ENCODE measurements around the gene ITGA11. TPM values are rescaled to one million over a fixed set of nuclear protein-coding genes. Genes with fewer than 3 reads are reported as not detected.

ITGA11 gene
- total RNA-seq, 2 donors from 2014 or later: 12.6 to 35.4 TPM

DNA sequence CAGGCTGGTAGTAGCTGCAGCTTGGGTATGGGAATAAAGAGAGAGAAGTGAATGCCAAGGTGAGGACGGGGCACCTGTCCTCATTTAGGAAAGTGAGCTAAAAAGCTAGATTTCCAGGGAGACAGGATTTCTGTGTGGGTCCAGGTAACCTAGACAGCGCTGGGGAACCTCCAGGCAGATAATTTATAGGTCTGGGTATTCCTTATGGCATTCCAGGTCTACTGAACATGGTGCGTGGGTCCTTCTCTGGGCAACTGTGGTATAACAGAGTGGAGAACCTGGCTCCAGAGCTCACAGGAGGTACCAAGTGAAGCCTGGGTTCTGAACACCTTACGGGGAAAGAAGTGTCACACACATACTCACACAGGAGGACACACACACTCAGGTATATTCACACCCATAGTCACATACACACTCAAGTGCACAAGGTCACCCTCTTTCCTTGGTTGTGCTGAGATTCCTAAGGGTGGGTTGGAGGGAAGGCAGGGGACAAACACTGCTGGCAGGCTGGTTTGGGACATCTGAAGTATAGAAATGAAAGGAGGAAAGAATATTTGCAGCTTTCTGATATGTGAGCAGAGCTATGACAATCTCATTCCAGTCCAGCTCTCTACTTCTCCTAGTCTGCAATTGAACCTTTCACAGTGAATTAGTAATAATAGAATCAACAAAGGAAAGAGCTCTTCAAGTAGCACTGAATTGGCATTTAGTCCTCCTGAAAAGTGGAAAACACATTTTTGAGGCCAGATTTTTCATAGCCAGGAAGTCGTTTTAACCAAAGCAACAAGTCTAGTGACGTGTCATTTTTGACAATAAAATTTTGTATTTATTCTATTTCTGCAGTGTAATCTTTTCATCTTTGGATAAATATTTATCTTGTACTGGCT lies 37.4 kb upstream of the ITGA11 start:
- no peak overlapping the region for H3K4me3 ChIP-seq
- H3K27ac ChIP-seq: no peak overlapping the region
- no peaks in the 10 kb centered on the region for H3K4me1 ChIP-seq
- no peaks in the 10 kb centered on the region for H3K36me3 ChIP-seq
- no peaks in the 10 kb centered on the region for H3K27me3 ChIP-seq
- TF ChIP-seq, protein P1, sequence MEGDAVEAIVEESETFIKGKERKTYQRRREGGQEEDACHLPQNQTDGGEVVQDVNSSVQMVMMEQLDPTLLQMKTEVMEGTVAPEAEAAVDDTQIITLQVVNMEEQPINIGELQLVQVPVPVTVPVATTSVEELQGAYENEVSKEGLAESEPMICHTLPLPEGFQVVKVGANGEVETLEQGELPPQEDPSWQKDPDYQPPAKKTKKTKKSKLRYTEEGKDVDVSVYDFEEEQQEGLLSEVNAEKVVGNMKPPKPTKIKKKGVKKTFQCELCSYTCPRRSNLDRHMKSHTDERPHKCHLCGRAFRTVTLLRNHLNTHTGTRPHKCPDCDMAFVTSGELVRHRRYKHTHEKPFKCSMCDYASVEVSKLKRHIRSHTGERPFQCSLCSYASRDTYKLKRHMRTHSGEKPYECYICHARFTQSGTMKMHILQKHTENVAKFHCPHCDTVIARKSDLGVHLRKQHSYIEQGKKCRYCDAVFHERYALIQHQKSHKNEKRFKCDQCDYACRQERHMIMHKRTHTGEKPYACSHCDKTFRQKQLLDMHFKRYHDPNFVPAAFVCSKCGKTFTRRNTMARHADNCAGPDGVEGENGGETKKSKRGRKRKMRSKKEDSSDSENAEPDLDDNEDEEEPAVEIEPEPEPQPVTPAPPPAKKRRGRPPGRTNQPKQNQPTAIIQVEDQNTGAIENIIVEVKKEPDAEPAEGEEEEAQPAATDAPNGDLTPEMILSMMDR (IDR thresholded peaks at IDR 0.05): no peak
- no peaks in the 10 kb centered on the region for H3K9me3 ChIP-seq
- no peak for DNase-seq (ENCODE audit: low spot score)

DNA sequence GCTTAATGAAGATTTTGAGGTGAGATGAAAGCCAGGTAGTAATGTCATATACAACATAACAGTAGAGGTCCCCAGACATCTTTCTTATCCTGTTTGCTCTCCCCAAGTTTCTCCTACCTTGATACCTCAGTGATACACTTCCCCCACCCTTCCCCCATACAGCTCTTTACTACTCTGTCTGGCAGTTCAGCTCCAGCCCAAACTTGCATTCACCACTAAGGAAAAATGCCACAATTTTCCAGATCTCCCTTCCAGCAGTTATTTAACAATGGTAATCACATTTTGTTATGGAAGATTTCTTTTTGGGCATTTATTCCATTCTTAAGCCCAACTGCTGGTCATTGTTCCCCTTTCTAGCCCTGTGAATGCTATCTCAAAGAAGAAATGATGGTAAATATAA lies 34.9 kb upstream of the ITGA11 start:
- DNase-seq (ENCODE audit: low spot score): no peak
- Histone ChIP-seq H3K36me3 (no peaks in the 10 kb centered on the region), H3K27me3 (no peaks in the 10 kb centered on the region), H3K4me3 (no peak overlapping the region), H3K9me3 (no peaks in the 10 kb centered on the region), H3K4me1 (no peaks in the 10 kb centered on the region), H3K27ac (no peak overlapping the region)
- TF ChIP-seq, protein P1 (IDR thresholded peaks at IDR 0.05): no peak

DNA sequence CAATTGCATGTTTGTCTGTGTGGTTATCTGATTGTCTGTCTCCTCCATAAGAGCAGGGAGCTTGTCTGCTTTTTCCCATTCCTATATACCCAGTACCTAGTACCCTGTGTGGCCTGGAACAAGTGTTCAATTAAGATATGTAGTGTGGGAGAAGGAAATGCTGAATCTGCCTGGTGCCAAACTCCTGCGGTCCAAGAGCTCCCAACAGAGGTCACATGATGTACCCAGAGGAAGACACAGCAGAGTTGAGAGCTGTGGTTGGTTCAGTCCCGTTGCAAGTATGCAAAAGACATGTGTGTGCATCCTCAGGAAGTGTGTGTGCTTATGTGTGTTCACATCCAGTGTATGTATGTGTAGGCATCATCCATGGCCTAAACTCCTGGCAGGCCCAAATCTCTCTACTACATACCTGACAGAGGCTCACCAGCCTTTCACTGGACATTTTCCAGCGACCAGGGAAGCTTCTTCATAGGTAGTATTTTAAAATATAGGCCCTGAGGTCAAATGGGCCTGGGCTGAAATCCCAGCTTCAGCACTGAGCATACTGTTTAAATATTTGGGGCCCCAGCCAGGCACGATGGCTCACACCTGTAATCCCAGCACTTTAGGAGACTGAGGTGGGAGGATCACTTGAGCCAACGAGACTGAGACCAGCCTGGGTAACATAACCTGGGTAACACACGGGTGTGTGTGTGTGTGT lies 34.0 kb upstream of the ITGA11 start:
- no peaks in the 10 kb centered on the region for H3K36me3 ChIP-seq
- H3K9me3 ChIP-seq: no peaks in the 10 kb centered on the region
- no peak overlapping the region for H3K4me3 ChIP-seq
- H3K27ac ChIP-seq: no peak overlapping the region
- DNase-seq (ENCODE audit: low spot score): no peak
- no peaks in the 10 kb centered on the region for H3K4me1 ChIP-seq
- TF ChIP-seq, protein P1 (IDR thresholded peaks at IDR 0.05): no peak
- no peaks in the 10 kb centered on the region for H3K27me3 ChIP-seq

DNA sequence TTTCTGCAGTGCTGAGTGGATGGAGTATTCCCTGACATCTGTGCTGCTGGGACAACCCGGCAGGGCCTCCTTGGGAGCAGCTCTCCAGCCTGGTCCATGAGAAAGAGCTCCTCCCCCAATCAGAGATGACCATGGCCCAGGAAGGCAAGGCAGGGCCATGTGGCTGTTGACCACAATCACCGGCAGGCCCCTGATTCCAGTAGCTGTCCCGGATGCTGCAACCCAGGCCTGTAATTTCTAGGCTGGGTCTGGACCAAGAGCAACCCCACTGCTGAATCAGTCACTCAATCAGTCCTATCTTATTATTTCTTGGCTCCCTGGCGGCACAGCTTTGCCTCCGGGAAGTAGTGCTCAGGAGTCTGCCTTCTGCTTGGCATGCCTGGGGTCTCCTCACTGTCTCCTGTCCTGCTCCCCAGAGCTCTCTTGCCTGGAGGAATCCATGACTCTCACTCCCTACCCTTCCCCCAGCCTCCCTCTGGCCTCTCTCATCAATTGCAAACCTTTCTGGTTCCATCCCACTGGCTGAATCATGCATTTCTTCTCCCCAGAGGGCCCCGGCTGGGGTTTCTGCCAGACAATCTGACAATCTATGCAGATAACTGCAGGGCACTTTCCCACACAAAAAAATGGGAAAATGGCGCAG lies 32.6 kb upstream of the ITGA11 start:
- H3K27ac ChIP-seq: no peak overlapping the region
- H3K36me3 ChIP-seq: no peaks in the 10 kb centered on the region
- no peaks in the 10 kb centered on the region for H3K27me3 ChIP-seq
- TF ChIP-seq, protein P1 (IDR thresholded peaks at IDR 0.05): no peak
- peak; percentile 43 for DNase-seq (ENCODE audit: low spot score)
- H3K4me3 ChIP-seq: no peak overlapping the region
- no peaks in the 10 kb centered on the region for H3K9me3 ChIP-seq
- no peaks in the 10 kb centered on the region for H3K4me1 ChIP-seq

DNA sequence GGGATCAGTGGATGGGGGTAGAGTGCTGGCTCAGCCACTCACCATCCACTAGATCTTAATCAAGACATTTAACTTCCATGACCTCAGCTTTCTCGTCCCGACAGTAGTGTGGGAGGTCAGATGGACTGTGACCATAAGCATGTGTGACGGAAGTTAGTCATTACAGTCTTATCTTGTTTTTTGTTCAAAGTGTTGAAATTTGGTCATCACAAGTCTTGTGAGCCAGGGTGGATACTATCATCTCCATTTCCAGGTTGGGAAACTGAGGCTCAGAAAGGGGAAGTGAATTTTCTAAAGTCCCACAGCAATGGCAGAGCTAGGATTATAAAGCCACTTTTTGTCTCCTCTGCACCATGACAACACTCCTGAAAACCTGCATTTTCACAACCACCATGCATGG lies 32.0 kb upstream of the ITGA11 start:
- TF ChIP-seq, protein P1 (IDR thresholded peaks at IDR 0.05): no peak
- no peaks in the 10 kb centered on the region for H3K36me3 ChIP-seq
- H3K4me1 ChIP-seq: no peaks in the 10 kb centered on the region
- no peaks in the 10 kb centered on the region for H3K27me3 ChIP-seq
- H3K4me3 ChIP-seq: no peak overlapping the region
- no peak overlapping the region for H3K27ac ChIP-seq
- H3K9me3 ChIP-seq: no peaks in the 10 kb centered on the region
- peak; percentile 23 for DNase-seq (ENCODE audit: low spot score)

Measured in right atrium auricular region (tissue), 2 donors.